Mesendoderm (in vitro differentiated cells): ENCODE measurements around the gene TIAM1.
A peak's percentile ranks its signal among the peaks of the same experiment; 100 is the strongest.

ENCODE experiments used
- DNase-seq: peaks from one replicate; pipeline ENCODE4 v3.0.0; 2013
- H2AK5ac ChIP-seq: 2 replicates; pipeline ENCODE4 v1.6.1; 2013; ENCODE audit warnings: low read length, inconsistent platforms
- H2BK120ac ChIP-seq: 2 replicates; pipeline ENCODE4 v1.6.1; 2013; ENCODE audit warnings: low read depth, mild to moderate bottlenecking, low read length, moderate library complexity, mixed read lengths
- H2BK15ac ChIP-seq: replicated peaks from 2 replicates; pipeline ENCODE4 v1.6.1; 2013; ENCODE audit warnings: low read depth, mild to moderate bottlenecking, moderate library complexity
- H2BK5ac ChIP-seq: 2 replicates; pipeline ENCODE4 v1.6.1; 2013; ENCODE audit warnings: low read length, inconsistent platforms
- H3K18ac ChIP-seq: 2 replicates; pipeline ENCODE4 v1.6.1; 2013; ENCODE audit warnings: mild to moderate bottlenecking, low read length, mixed read lengths
- H3K23ac ChIP-seq: one replicate; pipeline ENCODE4 v1.6.1; 2013; ENCODE audit warnings: low read length
- H3K27ac ChIP-seq: 2 replicates; pipeline ENCODE4 v1.5.1; 2013; ENCODE audit warnings: low read depth, mild to moderate bottlenecking, inconsistent platforms, low read length, moderate library complexity
- H3K27me3 ChIP-seq: 2 replicates; pipeline ENCODE4 v1.6.1; 2013; ENCODE audit warnings: low read length, control low read depth, mild to moderate bottlenecking, inconsistent platforms; ENCODE audit not compliant: insufficient read depth, poor library complexity
- H3K36me3 ChIP-seq: 2 replicates; pipeline ENCODE4 v1.6.1; 2013; ENCODE audit warnings: low read length, inconsistent platforms; ENCODE audit not compliant: control insufficient read depth, insufficient read depth
- H3K4ac ChIP-seq: one replicate; pipeline ENCODE4 v1.6.1; 2013; ENCODE audit warnings: low read depth, mild to moderate bottlenecking, low read length, moderate library complexity
- H3K4me1 ChIP-seq: 2 replicates; pipeline ENCODE4 v1.6.1; 2013; ENCODE audit warnings: low read depth, low read length, inconsistent platforms; ENCODE audit not compliant: control insufficient read depth
- H3K4me2 ChIP-seq: 2 replicates; pipeline ENCODE4 v1.6.1; 2013; ENCODE audit warnings: low read length
- H3K4me3 ChIP-seq: 2 replicates; pipeline ENCODE4 v1.5.1; 2013; ENCODE audit warnings: mild to moderate bottlenecking, low read length
- H3K56ac ChIP-seq: one replicate; pipeline ENCODE4 v1.6.1; 2013; ENCODE audit warnings: low read length
- H3K79me1 ChIP-seq: 2 replicates; pipeline ENCODE4 v1.6.1; 2013; ENCODE audit warnings: low read length, inconsistent platforms
- H3K79me2 ChIP-seq: 2 replicates; pipeline ENCODE4 v1.6.1; 2013; ENCODE audit warnings: mild to moderate bottlenecking, low read length; ENCODE audit not compliant: control insufficient read depth, insufficient read depth
- H3K9ac ChIP-seq: 2 replicates; pipeline ENCODE4 v1.6.1; 2013; ENCODE audit warnings: low read length, inconsistent platforms
- H4K5ac ChIP-seq: one replicate; pipeline ENCODE4 v1.6.1; 2013; ENCODE audit warnings: low read length
- H4K8ac ChIP-seq: one replicate; pipeline ENCODE4 v1.6.1; 2013; ENCODE audit warnings: low read depth, mild to moderate bottlenecking, control low read depth, low read length, moderate library complexity
- WGBS: extraction: QIAGEN DNeasy Blood & Tissue Kit; methylation state at CpG from one replicate; pipeline ENCODE4 v1.1.7; 2013; ENCODE audit warnings: low lambda C conversion rate, missing lambda C conversion rate; ENCODE audit not compliant: insufficient coverage; ENCODE audit errors: extremely low coverage; 5-methylcytosine and 5-hydroxymethylcytosine counted together

TIAM1 gene

DNA sequence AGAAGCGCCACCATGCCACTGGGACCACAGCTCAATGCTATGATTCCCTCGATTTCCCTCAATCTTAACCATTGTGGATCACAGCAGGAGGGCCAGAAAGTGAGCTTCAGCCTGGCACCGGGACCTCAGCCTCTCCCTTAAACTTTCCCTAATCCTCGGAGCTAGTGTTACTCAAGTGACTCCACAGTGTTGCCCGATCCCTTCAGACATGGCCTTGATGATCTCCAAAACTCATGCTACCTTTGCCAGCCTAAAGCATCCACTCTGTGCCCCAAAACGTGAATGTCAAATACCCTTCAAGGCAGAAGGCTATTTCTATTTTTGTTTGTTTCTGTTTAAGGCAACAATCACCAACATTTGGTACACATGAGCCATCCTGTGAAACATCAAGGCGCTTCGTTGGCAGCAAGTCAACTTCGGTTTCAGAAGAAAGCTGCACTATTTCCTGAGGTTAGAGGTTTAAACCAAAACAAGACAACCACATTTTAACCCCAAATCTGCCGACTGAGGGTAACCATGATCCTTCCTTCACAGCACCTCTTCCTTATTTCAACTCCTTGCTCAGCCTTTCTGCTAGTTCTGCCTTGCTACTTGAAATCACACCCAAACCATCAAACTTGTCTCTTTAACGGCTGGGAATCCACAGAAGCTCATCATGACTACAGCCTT, 211.4 kb downstream of the TIAM1 start:
- Histone ChIP-seq H2BK120ac (no peak overlapping the region), H4K5ac (no peak overlapping the region), H3K4me3 (no peak overlapping the region), H3K36me3 (no peaks in the 10 kb centered on the region), H3K23ac (no peak overlapping the region), H2BK15ac (no peak overlapping the region), H3K27ac (no peak overlapping the region), H2BK5ac (no peak overlapping the region), H4K8ac (no peak overlapping the region), H3K56ac (no peak overlapping the region), H3K4me1 (no peaks in the 10 kb centered on the region), H2AK5ac (no peak overlapping the region), H3K79me2 (no peaks in the 10 kb centered on the region), H3K4me2 (no peak overlapping the region), H3K9ac (no peak overlapping the region), H3K79me1 (no peaks in the 10 kb centered on the region), H3K18ac (no peak overlapping the region), H3K27me3 (no peaks in the 10 kb centered on the region), H3K4ac (no peak overlapping the region)
- no peak for DNase-seq
- WGBS = no CpG with 5 or more reads among the region's 11 CpGs

DNA sequence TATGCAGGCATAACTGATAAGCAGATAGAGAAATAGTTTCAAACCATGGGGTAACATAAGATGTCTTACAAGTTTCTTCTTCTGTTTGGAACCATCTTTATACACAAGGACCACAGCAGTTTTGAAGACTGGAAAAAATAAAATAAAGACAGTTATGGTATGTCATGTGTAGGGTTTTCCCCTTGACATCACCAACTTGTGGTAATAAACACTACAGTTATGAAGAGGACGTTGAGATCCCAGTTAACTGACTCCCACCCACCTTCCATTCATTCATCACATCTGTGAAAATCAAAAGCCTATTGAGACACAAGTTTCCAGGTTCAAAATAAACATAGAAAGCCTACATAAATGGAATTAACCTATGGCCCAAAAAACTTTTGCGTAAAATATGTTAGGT, 213.2 kb downstream of the TIAM1 start:
- H3K79me1 ChIP-seq = no peaks in the 10 kb centered on the region
- H3K9ac ChIP-seq = no peak overlapping the region
- no peak overlapping the region for H4K8ac ChIP-seq
- H2AK5ac ChIP-seq = no peak overlapping the region
- H3K27me3 ChIP-seq = no peaks in the 10 kb centered on the region
- no peak overlapping the region for H3K4ac ChIP-seq
- H3K4me3 ChIP-seq = no peak overlapping the region
- H3K4me1 ChIP-seq = no peaks in the 10 kb centered on the region
- WGBS = no CpG with 5 or more reads among the region's 2 CpGs
- H3K18ac ChIP-seq = no peak overlapping the region
- H3K27ac ChIP-seq = no peak overlapping the region
- no peaks in the 10 kb centered on the region for H3K36me3 ChIP-seq
- H3K23ac ChIP-seq = no peak overlapping the region
- H2BK5ac ChIP-seq = no peak overlapping the region
- no peak overlapping the region for H4K5ac ChIP-seq
- no peaks in the 10 kb centered on the region for H3K79me2 ChIP-seq
- no peak overlapping the region for H2BK15ac ChIP-seq
- no peak overlapping the region for H3K56ac ChIP-seq
- no peak overlapping the region for H2BK120ac ChIP-seq
- no peak overlapping the region for H3K4me2 ChIP-seq
- DNase-seq = no peak

DNA sequence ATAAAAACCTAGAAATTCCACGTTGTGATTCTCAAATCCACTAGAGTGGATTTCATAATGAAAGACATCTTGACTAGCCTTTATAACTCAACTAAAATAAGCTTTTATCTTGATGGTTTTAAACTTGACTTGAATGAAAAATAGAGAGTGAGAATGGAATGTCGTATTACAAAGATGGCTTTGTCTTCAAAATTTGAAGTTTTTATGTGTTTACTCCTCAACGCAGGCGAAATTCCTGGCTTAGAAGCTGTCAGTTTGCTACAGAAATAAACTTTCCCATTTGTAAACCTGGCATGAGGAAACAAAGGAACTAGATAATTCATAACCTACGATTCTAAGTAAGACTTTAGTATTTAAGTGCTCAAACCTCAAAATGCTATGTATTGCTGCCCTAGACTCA, 215.8 kb downstream of the TIAM1 start:
- H3K36me3 ChIP-seq = no peaks in the 10 kb centered on the region

DNA sequence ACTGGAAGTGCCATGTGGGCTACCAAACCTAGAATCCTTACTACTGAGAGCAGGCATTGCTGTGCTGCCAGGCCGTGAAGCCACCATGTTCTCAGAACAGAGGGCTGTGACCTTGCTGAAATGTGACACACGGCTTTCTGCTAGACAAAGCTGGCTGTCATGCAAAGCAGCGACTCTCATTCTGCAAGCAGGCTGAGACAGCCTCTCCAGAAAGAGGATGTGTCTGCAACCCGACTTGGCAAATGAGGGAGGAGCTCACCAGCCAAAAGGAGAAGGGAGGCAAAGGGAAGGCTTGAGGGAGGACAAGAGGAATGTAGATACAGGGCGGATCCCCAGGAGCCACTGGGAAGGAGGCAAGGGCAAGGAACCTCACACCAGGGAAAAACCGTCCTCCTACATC, 220.1 kb downstream of the TIAM1 start:
- Histone ChIP-seq H3K4me1 (peaks cover 3% of the 10 kb centered on the region), H3K4me3 (no peak overlapping the region), H3K4me2 (no peak overlapping the region), H2BK120ac (no peak overlapping the region), H4K8ac (no peak overlapping the region), H4K5ac (no peak overlapping the region), H3K79me2 (no peaks in the 10 kb centered on the region), H3K4ac (no peak overlapping the region), H2AK5ac (no peak overlapping the region), H3K9ac (no peak overlapping the region), H3K79me1 (no peaks in the 10 kb centered on the region), H3K23ac (no peak overlapping the region), H3K56ac (no peak overlapping the region), H3K36me3 (no peaks in the 10 kb centered on the region), H3K27ac (peak overlapping the region; percentile 15), H3K27me3 (no peaks in the 10 kb centered on the region), H2BK15ac (no peak overlapping the region), H2BK5ac (no peak overlapping the region), H3K18ac (no peak overlapping the region)
- DNase-seq = peak; percentile 52
- WGBS = no CpG with 5 or more reads among the region's 6 CpGs

More for the DNA sequence above, 215.8 kb downstream of the TIAM1 start:
- no peak overlapping the region for H3K23ac ChIP-seq
- no peak overlapping the region for H3K4me2 ChIP-seq
- H3K4me3 ChIP-seq = no peak overlapping the region
- H2AK5ac ChIP-seq = no peak overlapping the region
- no peak overlapping the region for H4K8ac ChIP-seq
- no peak overlapping the region for H3K4ac ChIP-seq
- DNase-seq = no peak
- H3K79me2 ChIP-seq = no peaks in the 10 kb centered on the region
- no peak overlapping the region for H4K5ac ChIP-seq
- no peak overlapping the region for H3K56ac ChIP-seq
- H2BK15ac ChIP-seq = no peak overlapping the region
- H2BK5ac ChIP-seq = no peak overlapping the region
- H3K18ac ChIP-seq = no peak overlapping the region
- no peaks in the 10 kb centered on the region for H3K79me1 ChIP-seq
- peaks cover 3% of the 10 kb centered on the region for H3K4me1 ChIP-seq
- H3K27me3 ChIP-seq = no peaks in the 10 kb centered on the region
- no CpG with 5 or more reads among the region's 5 CpGs for whole genome bisulfite sequencing
- H2BK120ac ChIP-seq = no peak overlapping the region
- H3K27ac ChIP-seq = no peak overlapping the region
- H3K9ac ChIP-seq = no peak overlapping the region

DNA sequence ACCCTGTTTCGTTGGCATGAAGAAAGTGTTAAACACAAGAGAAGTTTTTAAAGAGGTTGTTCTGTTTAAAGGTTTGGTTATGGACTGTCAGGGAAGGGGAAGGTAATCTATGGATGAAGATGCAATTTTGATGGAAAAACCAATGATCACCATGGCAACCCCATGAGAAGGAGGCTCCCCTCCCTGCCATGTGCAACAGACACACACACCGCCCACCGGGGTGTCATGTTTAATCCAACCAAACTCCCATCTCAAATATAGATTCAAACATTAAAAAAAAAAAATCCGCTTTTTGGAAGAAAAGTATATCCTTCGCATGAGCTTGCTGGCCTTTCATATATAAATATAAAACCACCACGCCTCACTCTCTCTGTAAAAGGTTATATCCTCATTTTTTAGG, 224.9 kb downstream of the TIAM1 start:
- H3K36me3 ChIP-seq = no peaks in the 10 kb centered on the region

More for the DNA sequence above, 224.9 kb downstream of the TIAM1 start:
- Histone ChIP-seq H3K18ac (no peak overlapping the region), H4K5ac (no peak overlapping the region), H3K79me2 (no peaks in the 10 kb centered on the region), H3K4ac (no peak overlapping the region), H3K79me1 (no peaks in the 10 kb centered on the region), H4K8ac (no peak overlapping the region), H2AK5ac (no peak overlapping the region), H3K23ac (no peak overlapping the region), H2BK5ac (no peak overlapping the region), H3K4me1 (peaks cover 3% of the 10 kb centered on the region), H3K56ac (no peak overlapping the region), H3K27ac (no peak overlapping the region), H2BK120ac (no peak overlapping the region), H3K9ac (no peak overlapping the region), H3K4me3 (no peak overlapping the region), H3K4me2 (no peak overlapping the region), H3K27me3 (no peaks in the 10 kb centered on the region), H2BK15ac (no peak overlapping the region)
- WGBS = no CpG with 5 or more reads among the region's 6 CpGs
- DNase-seq = no peak
